OCI-LY1 (cell line): ENCODE results near the gene CARD8.

Source experiments
- CTCF ChIP-seq: fragments of 200-600 bp; sonication (generic), shearing (Covaris generic); IDR thresholded peaks from 2 replicates; pipeline ENCODE4 v1.5.1; 2017; ENCODE audit warnings: mild to moderate bottlenecking, antibody characterized with exemption, low read length, moderate library complexity, mixed read lengths
- EZH2 ChIP-seq: fragments of 200-600 bp; sonication (generic), shearing (Covaris generic); IDR thresholded peaks from 2 replicates; pipeline ENCODE4 v1.8.0; 2017; ENCODE audit warnings: borderline replicate concordance, mixed run types, mild to moderate bottlenecking, antibody characterized with exemption, low read length, moderate library complexity, mixed read lengths

DNA sequence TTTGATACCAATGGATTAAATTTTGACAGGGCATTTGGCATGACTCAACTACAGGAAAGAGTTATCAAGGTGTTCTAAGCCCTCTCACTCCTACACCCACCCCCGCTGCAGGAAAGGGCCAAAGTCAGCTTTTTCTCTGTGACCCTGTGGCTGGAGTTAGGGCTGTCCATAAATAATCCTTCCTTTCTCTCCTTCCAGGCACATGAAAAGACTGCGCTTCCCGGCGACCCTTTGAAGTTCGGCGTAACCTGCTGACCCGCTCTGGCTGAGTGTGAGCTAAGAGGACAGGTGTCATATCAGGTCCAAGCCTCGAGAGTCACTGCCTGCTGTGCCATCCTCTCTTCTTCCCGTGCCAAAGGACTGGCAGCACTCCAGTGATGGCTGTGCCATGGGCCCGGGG, 39.7 kb upstream of the CARD8 start:
- TF ChIP-seq CTCF = no peak
- no peak for TF ChIP-seq EZH2
